Measurements from ENCODE around the gene RCAN2.

The RCAN2 gene

GRCh38 chr6:46491628-46492547 is 639 bp upstream of the RCAN2 start:
- DNase-seq (ENCODE audit: low read depth), result no peak

- DNase-seq (ENCODE audit: low read depth), result no peak
These were observed 636 bp downstream of the RCAN2 start for GRCh38 chr6:46490425-46491200.

GRCh38 chr6:46486181-46486580 is 5.1 kb downstream of the RCAN2 start:
- DNase-seq (ENCODE audit: low read depth), result no peak

- no peak for DNase-seq (ENCODE audit: low read depth)
These were observed 7.0 kb downstream of the RCAN2 start for GRCh38 chr6:46484081-46484820.

- DNase-seq (ENCODE audit: low read depth), result no peak
These were observed 14.9 kb downstream of the RCAN2 start for GRCh38 chr6:46476301-46476700.

GRCh38 chr6:46473881-46474280 is 17.4 kb downstream of the RCAN2 start:
- no peak for DNase-seq (ENCODE audit: low read depth)

GRCh38 chr6:46472243-46472642 is 19.0 kb downstream of the RCAN2 start:
- no peak for DNase-seq (ENCODE audit: low read depth)

- DNase-seq (ENCODE audit: low read depth), result no peak
These were observed 22.2 kb downstream of the RCAN2 start for GRCh38 chr6:46469021-46469420.

DNA sequence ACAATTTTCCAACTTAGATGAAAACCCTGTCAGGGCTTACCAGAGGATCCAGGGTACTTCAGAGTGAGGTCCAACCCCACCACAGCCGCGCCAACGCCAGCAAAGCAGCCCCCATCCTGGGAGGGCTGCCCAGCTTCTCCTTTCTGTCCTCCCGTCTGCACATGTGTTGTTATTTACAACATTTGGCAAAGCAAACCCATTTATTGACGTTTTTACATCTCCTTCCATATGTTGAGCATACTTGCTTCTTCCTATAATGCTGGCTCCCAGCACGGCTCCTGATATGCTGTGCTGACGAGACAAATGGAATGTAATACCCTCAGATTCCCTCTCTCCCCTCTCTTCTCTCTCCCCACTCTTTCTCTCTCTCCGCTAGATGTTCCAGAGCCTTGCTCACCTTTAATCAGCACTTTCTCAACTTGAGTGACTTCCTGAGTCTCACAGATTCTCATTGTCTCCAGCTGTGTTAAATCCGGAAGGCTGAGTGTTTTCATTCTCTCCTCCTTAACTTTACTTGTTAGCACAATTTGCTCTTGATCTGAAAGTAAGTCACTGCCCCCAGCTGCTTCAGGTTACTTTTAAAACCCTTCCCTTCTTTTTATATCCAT is 22.7 kb downstream of the RCAN2 start:
- no peak for DNase-seq (ENCODE audit: low read depth)

GRCh38 chr6:46466570-46466969 is 24.7 kb downstream of the RCAN2 start:
- DNase-seq (ENCODE audit: low read depth), result no peak

GRCh38 chr6:46465294-46466165 is 25.7 kb downstream of the RCAN2 start:
- no peak for DNase-seq (ENCODE audit: low read depth)

DNA sequence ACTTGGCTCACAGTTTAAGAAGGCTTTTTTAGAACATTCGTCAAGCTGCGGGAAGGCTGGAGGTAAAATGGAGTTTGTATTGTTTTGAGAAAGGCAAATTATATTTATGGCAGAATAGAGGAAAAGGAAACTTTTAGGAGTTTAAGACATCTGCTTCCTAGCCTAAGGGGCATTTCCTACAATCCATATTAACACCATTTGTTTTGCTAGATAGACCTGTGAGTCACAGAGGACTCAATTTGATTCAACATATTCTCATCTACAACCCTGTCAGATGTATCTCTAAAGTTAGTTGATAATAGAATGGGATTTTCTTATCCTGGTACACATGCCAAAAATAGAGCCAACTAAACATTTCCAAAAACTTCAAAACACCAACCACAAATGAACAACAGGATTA is 35.0 kb downstream of the RCAN2 start:
- DNase-seq (ENCODE audit: low read depth), result no peak

DNA sequence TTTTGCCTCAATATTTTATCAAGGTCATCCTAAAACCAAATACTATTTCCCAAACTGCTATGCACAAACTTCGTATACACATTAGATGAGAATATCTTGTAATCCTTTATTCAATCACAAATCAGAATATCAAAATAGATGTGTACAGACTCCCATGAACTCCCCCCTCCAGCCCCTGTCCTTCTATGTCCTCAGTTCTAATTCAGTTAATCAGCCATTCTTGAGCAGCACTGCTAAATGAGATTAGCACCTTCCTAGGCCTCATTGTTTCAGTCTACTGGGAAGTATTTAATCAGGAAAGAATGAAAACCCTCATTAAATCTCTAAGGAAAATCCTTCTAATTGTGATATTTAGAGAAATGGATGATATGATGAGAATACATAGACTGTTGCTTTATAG is 36.6 kb downstream of the RCAN2 start:
- no peak for DNase-seq (ENCODE audit: low read depth)

DNA sequence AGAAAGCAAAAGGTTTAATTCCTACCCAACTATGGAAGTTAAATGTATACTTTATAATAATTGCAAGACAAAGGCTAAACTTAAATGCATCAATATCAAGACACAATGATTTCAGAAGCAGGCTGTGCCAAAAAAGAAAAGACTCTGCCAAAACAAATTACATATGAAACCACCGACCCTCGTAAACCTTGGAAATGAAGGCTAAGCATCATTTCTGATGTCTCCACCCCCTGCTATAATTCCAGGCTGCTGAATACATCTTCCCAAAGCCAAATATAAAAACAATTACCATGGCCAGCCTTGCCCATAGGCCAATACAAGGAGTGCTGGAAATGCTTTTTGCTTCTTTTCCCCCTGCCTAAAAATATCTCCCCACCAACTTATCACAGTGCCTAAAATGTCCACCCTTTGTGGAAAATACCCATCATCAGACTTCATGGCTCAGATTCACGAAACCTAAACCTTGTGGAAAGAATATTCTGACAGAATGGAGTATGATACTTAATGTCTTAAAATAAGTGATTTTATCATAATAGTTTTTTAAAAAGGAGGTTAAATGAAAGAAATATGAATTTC is 37.4 kb downstream of the RCAN2 start:
- DNase-seq (ENCODE audit: low read depth), result peak; percentile 58

DNA sequence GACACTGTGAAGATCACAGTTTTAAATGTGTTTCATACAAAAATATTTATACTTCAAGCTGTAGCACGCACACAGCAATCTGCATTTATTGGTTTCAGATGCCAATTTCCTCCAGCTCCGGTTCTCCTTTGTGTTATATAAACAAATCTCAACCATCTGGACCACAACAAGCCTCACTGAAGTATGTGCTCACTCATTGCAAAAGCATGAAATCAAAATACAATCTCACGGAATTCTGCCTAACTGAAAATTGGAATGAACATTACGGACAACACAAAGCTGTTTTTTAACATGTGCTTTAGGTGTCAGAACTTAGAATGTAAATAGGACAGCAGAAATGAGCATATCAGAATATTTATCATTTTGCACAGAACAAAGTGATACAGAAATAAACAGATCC is 38.0 kb downstream of the RCAN2 start:
- peak; percentile 82 for DNase-seq (ENCODE audit: low read depth)

GRCh38 chr6:46452312-46452917 is 38.8 kb downstream of the RCAN2 start:
- no peak for DNase-seq (ENCODE audit: low read depth)

DNA sequence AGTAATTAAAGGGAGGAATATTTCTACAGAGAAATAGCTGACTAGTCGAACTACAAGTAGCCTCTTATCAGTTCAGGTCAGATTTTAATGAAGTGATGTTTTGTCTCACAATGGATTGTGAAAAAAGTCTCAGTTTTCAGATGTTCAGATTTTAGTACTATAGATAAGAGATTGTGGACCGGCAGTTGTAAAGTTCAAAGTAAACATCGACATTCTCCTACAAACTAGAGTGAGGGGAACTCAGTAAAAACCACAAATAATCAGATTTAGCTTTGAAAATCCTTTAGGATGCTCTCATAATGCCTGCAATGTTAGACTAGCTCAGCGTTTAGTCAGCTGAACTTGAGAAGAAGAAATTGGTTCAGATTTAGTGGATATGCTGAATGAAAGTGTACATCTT is 39.9 kb downstream of the RCAN2 start:
- DNase-seq (ENCODE audit: low read depth), result no peak

GRCh38 chr6:46444772-46445454 is 46.3 kb downstream of the RCAN2 start:
- no peak for DNase-seq (ENCODE audit: low read depth)

DNA sequence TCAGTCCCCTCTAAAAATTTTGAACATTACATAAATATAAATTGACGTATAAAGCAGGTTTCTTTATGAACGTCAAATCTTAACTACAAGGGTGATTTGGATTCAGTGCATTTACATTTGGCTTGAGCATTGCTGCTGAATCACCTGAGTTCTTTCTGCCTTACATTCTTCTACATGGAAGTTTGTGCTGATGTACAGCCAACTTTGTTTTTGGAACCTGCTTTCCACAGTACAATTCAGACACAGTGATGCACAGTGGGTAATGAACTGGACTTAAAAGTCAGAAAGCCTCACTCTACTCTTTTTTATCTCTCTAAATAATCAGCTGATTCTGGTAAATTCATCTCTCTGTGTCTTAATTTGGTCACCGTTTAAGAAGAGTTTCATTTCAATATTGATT is 47.6 kb downstream of the RCAN2 start:
- no peak for DNase-seq (ENCODE audit: low read depth)

- DNase-seq (ENCODE audit: low read depth), result no peak
These were observed 50.6 kb downstream of the RCAN2 start for GRCh38 chr6:46440641-46441040.
